Endothelial cell of umbilical vein (primary cell): Measurements from ENCODE around the gene SLCO2A1. TPM values are rescaled to one million over a fixed set of nuclear protein-coding genes. Genes with fewer than 3 reads are reported as not detected.

Source experiments
- BruUV-seq: library from RNA; stranded (reverse); fragments of 400-500 nt; replicated peaks from 2 replicates; lab custom pipeline; 2021; lab: Mats Ljungman, UMichigan
- CTCF ChIA-PET: fragments of 300-600, 350-600 bp; sonication (Branson Sonifier 250); formaldehyde crosslinking; loops from one replicate; lab custom pipeline; 2021; ENCODE audit warnings: antibody characterized with exemption, inconsistent platforms; lab: Charles Lee
- POLR2A ChIA-PET: fragments of 300-600, 350-600 bp; sonication (Branson Sonifier 250); formaldehyde crosslinking; loops from one replicate; lab custom pipeline; 2021; ENCODE audit warnings: antibody characterized with exemption, inconsistent platforms; lab: Charles Lee
- DNase-seq: peaks from one replicate; pipeline ENCODE4 v3.0.0-alpha.2; 2011; ENCODE audit warnings: low read depth, low spot score
- FAIRE-seq: peaks from 2 replicates; lab custom pipeline; 2011; peaks lifted over from hg19 to GRCh38; lab: Jason Lieb, UNC
- H2AFZ ChIP-seq: 2 replicates; pipeline ENCODE4 v1.6.0; 2012; ENCODE audit warnings: low read depth, low read length, control low read depth, inconsistent platforms
- H3K27ac ChIP-seq: 2 replicates; pipeline ENCODE4 v1.5.1; 2011; ENCODE audit warnings: low read depth, mild to moderate bottlenecking, control low read depth, low read length, moderate library complexity; ENCODE audit not compliant: insufficient read depth
- H3K27me3 ChIP-seq, 2 experiments: 2 replicates each; pipeline versions ENCODE4 v1.6.0 to v1.6.1; 2011; ENCODE audit warnings: low read length in 2 of 2, mixed read lengths in 1 of 2; ENCODE audit not compliant: control insufficient read depth in 2 of 2, insufficient read depth in 2 of 2
- H3K36me3 ChIP-seq, 2 experiments: 2 replicates in 1 of 2; 3 replicates in 1 of 2; pipeline ENCODE4 v1.5.1; 2011; ENCODE audit warnings: low read length in 2 of 2, mild to moderate bottlenecking in 1 of 2, moderate library complexity in 1 of 2; ENCODE audit not compliant: control insufficient read depth in 2 of 2, insufficient read depth in 2 of 2; ENCODE audit errors: extremely low read depth in 1 of 2
- H3K4me1 ChIP-seq: 3 replicates; pipeline ENCODE4 v1.5.1; 2011; ENCODE audit warnings: mild to moderate bottlenecking, low read length; ENCODE audit not compliant: control insufficient read depth, insufficient read depth; ENCODE audit errors: extremely low read depth
- H3K4me2 ChIP-seq: 2 replicates; pipeline ENCODE4 v1.6.1; 2011; ENCODE audit warnings: low read length, control low read depth, mixed read lengths; ENCODE audit not compliant: insufficient read depth
- H3K4me3 ChIP-seq, 3 experiments: fragments of 200-600 bp in 1 of 3; sonication (generic), shearing (Covaris generic) in 1 of 3; replicated peaks in 1 of 3; 2 replicates each; pipeline ENCODE4 v1.5.1; 2011 to 2016; ENCODE audit warnings: control low read depth in 3 of 3, low read length in 3 of 3, mild to moderate bottlenecking in 2 of 3, inconsistent platforms in 1 of 3, low read depth in 1 of 3, moderate library complexity in 1 of 3; ENCODE audit not compliant: insufficient read depth in 1 of 3
- H3K79me2 ChIP-seq: 2 replicates; pipeline ENCODE4 v1.6.0; 2012; ENCODE audit warnings: low read length, inconsistent platforms; ENCODE audit not compliant: control insufficient read depth, insufficient read depth
- H3K9ac ChIP-seq: replicated peaks from 2 replicates; pipeline ENCODE3; 2011; ENCODE audit warnings: low read length, control low read depth; ENCODE audit not compliant: insufficient read depth; ENCODE audit errors: extremely low read depth
- H3K9me1 ChIP-seq: replicated peaks from 3 replicates; pipeline ENCODE4 v1.6.0; 2011; ENCODE audit warnings: mild to moderate bottlenecking, low read length; ENCODE audit not compliant: control insufficient read depth, insufficient read depth; ENCODE audit errors: extremely low read depth
- H3K9me3 ChIP-seq: replicated peaks from 2 replicates; pipeline ENCODE4 v1.5.1; 2012; ENCODE audit warnings: low read length, inconsistent platforms; ENCODE audit not compliant: control insufficient read depth, insufficient read depth
- H4K20me1 ChIP-seq: replicated peaks from 2 replicates; pipeline ENCODE3; 2011; ENCODE audit warnings: mild to moderate bottlenecking, low read length; ENCODE audit not compliant: control insufficient read depth, insufficient read depth; ENCODE audit errors: extremely low read depth
- CTCF ChIP-seq, 2 donors: IDR thresholded peaks; 1 replicate in 1 of 2; 2 replicates in 1 of 2; pipeline ENCODE4 v1.5.1; 2011; ENCODE audit warnings: low read length in 2 of 2, mild to moderate bottlenecking in 2 of 2, moderate library complexity in 2 of 2, control low read depth in 1 of 2, inconsistent platforms in 1 of 2, low read depth in 1 of 2; ENCODE audit not compliant: insufficient read depth in 1 of 2; ENCODE audit errors: extremely low read depth in 1 of 2
- EZH2 ChIP-seq: IDR thresholded peaks from 2 replicates; pipeline ENCODE4 v1.6.1; 2012; ENCODE audit warnings: borderline replicate concordance, low read depth, mild to moderate bottlenecking, moderate library complexity, low read length, inconsistent platforms; ENCODE audit not compliant: severe bottlenecking
- FOS ChIP-seq: IDR thresholded peaks from 2 replicates; pipeline ENCODE4 v1.6.1; 2011; ENCODE audit warnings: mild to moderate bottlenecking, low read length, moderate library complexity, borderline replicate concordance; ENCODE audit not compliant: insufficient read depth
- GATA2 ChIP-seq: IDR thresholded peaks from 2 replicates; pipeline ENCODE4 v1.7.0; 2011; ENCODE audit warnings: low read depth, mild to moderate bottlenecking, moderate library complexity, mixed read lengths, low read length; ENCODE audit not compliant: insufficient read length, insufficient read depth
- JUN ChIP-seq: IDR thresholded peaks from 2 replicates; pipeline ENCODE4 v1.6.1; 2011; ENCODE audit warnings: borderline replicate concordance, low read depth; ENCODE audit not compliant: insufficient read length, insufficient read depth
- MYC ChIP-seq: IDR thresholded peaks from one replicate; pipeline ENCODE4 v1.6.1; 2011; ENCODE audit warnings: mild to moderate bottlenecking, low read depth, low read length
- POLR2A ChIP-seq: IDR thresholded peaks from 2 replicates; pipeline ENCODE4 v1.6.1; 2012; ENCODE audit warnings: low read depth, mild to moderate bottlenecking, control low read depth, low read length
- POLR2AphosphoS5 ChIP-seq: IDR thresholded peaks from 2 replicates; pipeline ENCODE4 v1.6.1; 2012; ENCODE audit warnings: low read depth, mild to moderate bottlenecking, control low read depth, low read length, moderate library complexity; ENCODE audit not compliant: insufficient read depth
- dilution Hi-C: fragments of 300-500 bp; cut with MboI; formaldehyde crosslinking; loops from one replicate; pipeline ENCODE4 v1.15.0; 2019; ENCODE audit warnings: low sequenced_read_pairs; ENCODE audit not compliant: extremely low pct_ligation_motif_present
- intact Hi-C: fragments of 100-400 bp; cut with micrococcal nuclease; formaldehyde crosslinking; loops from one replicate; pipeline ENCODE4 v1.10.0; 2022
- polyA plus RNA-seq, 4 experiments: library from polyadenylated mRNA; depleted of rRNA in 3 of 4; stranded (reverse) in 3 of 4; unstranded in 1 of 4; fragments of >200 nt; gene quantifications; 2 replicates each; pipeline versions ENCODE4 v1.2.1 to v1.2.3, GENCODE V29; 2011 to 2012; ENCODE audit warnings: missing spikeins in 1 of 4
- total RNA-seq: library from RNA; stranded (reverse); gene quantifications from 2 replicates; pipeline ENCODE4 v1.2.3, GENCODE V29; 2021
- TF ChIP-seq, protein P1 (sequence below): IDR thresholded peaks from 2 replicates; pipeline ENCODE4 v1.6.1; 2011; ENCODE audit not compliant: insufficient read depth, insufficient read length

SLCO2A1 gene
- total and polyA plus RNA-seq, 2 donors (not counting 3 experiments of a cell fraction or from before 2014, with no cell fraction given): 1.4 to 11.9 TPM

- dilution Hi-C loops: no loop called here
- TF ChIP-seq FOS (no peak), JUN (no peak), POLR2AphosphoS5 (no peak), MYC (no peak), EZH2 (no peak), POLR2A (no peak), CTCF (IDR thresholded peaks at IDR 0.05; ENCODE audit: extremely low read depth in 1 of 2, insufficient read depth in 1 of 2, low read depth in 1 of 2, low read length in 2 of 2) (no peak), GATA2 (no peak)
- TF ChIP-seq, protein P1, sequence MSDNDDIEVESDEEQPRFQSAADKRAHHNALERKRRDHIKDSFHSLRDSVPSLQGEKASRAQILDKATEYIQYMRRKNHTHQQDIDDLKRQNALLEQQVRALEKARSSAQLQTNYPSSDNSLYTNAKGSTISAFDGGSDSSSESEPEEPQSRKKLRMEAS: no peak
- no peaks in the 10 kb centered on the region for H3K9me1 ChIP-seq
- no peak overlapping the region for H3K27ac ChIP-seq
- no peaks in the 10 kb centered on the region for H3K27me3 ChIP-seq
- H3K4me2 ChIP-seq: no peak overlapping the region
- H2AFZ ChIP-seq: no peak overlapping the region
- no peaks in the 10 kb centered on the region for H4K20me1 ChIP-seq
- no peak overlapping the region for H3K4me3 ChIP-seq
- DNase-seq (no peak), FAIRE-seq (no peak)
- ChIA-PET POLR2A (interaction anchor here (0.5 kb wide), 1 partner anchor 118 kb away, joined by 3 read pairs; no protein-coding TSS in a partner anchor), CTCF (interaction anchor here (0.8 kb wide), 1 partner anchor 57 kb away, joined by 3 read pairs; no protein-coding TSS in a partner anchor)
- H3K79me2 ChIP-seq: no peaks in the 10 kb centered on the region
- intact Hi-C loops: no loop called here
- H3K4me1 ChIP-seq: no peaks in the 10 kb centered on the region
- H3K9me3 ChIP-seq: no peaks in the 10 kb centered on the region
- H3K9ac ChIP-seq: no peak overlapping the region
- BruUV-seq: no TSS peak
- H3K36me3 ChIP-seq: no peaks in the 10 kb centered on the region
Observed at GRCh38 chr3:134075846-134076245, 46.1 kb upstream of the SLCO2A1 start.
